Spleen (tissue), 7 donors: ENCODE measurements around the gene TNFAIP1.

ENCODE experiments used
- POLR2A ChIP-seq, 3 donors: fragments of 450-650 bp; IDR thresholded peaks; one replicate each; pipeline ENCODE4 v1.5.1; 2017; ENCODE audit warnings: antibody characterized with exemption in 3 of 3, mild to moderate bottlenecking in 1 of 3
- POLR2AphosphoS5 ChIP-seq, 3 donors: sonication (generic); formaldehyde crosslinking; IDR thresholded peaks; one replicate each; pipeline ENCODE4 v1.5.1; 2017; ENCODE audit warnings: antibody characterized with exemption in 3 of 3
- TF ChIP-seq, protein P1 (sequence below), 11 experiments: fragments of 200-600 bp in 7 of 11; fragments of 450-650 bp in 4 of 11; sonication (generic) in 4 of 11; IDR thresholded peaks in 8 of 11; conservative IDR thresholded peaks in 3 of 11; 1 replicate in 7 of 11; 2 replicates in 4 of 11; pipeline versions ENCODE4 v1.4.0 to v1.8.0; 2016 to 2021; ENCODE audit warnings: antibody characterized with exemption in 11 of 11, inconsistent platforms in 4 of 11, mild to moderate bottlenecking in 1 of 11
- donor health status: DM: no; HTN: no; CAD: no; lungs with moderate emphysema.
- donor health status: DM: no; HTN: no; CAD: no.
- donor health status: DM: no; HTN: no; CAD: no.

GRCh38 chr17:28371245-28372202, 36.0 kb downstream of the TNFAIP1 start, which contains the start of gene SARM1:
- TF ChIP-seq, protein P1, sequence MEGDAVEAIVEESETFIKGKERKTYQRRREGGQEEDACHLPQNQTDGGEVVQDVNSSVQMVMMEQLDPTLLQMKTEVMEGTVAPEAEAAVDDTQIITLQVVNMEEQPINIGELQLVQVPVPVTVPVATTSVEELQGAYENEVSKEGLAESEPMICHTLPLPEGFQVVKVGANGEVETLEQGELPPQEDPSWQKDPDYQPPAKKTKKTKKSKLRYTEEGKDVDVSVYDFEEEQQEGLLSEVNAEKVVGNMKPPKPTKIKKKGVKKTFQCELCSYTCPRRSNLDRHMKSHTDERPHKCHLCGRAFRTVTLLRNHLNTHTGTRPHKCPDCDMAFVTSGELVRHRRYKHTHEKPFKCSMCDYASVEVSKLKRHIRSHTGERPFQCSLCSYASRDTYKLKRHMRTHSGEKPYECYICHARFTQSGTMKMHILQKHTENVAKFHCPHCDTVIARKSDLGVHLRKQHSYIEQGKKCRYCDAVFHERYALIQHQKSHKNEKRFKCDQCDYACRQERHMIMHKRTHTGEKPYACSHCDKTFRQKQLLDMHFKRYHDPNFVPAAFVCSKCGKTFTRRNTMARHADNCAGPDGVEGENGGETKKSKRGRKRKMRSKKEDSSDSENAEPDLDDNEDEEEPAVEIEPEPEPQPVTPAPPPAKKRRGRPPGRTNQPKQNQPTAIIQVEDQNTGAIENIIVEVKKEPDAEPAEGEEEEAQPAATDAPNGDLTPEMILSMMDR (IDR thresholded peaks at IDR 0.05 in 8 of 11, conservative IDR thresholded peaks at IDR 0.05 in 3 of 11): no peak
- TF ChIP-seq POLR2A (IDR thresholded peaks at IDR 0.05) (no peak), POLR2AphosphoS5 (IDR thresholded peaks at IDR 0.05) (peak; percentile 59 to 67 (median 59))
